Neuronal stem cell (in vitro differentiated cells): ENCODE measurements around the gene ACYP1.
A peak's percentile ranks its signal among the peaks of the same experiment; 100 is the strongest.

ENCODE experiments used
- DNase-seq: peaks from one replicate; pipeline ENCODE4 v3.0.0-alpha.2; 2013; ENCODE audit warnings: low spot score
- H2AFZ ChIP-seq: one replicate; pipeline ENCODE4 v1.6.1; 2013; ENCODE audit warnings: mild to moderate bottlenecking, low read length, inconsistent platforms
- H2AK5ac ChIP-seq: 2 replicates; pipeline ENCODE4 v1.6.1; 2013; ENCODE audit warnings: low read depth, mild to moderate bottlenecking, inconsistent platforms, low read length, moderate library complexity, mixed read lengths
- H2BK120ac ChIP-seq: 2 replicates; pipeline ENCODE4 v1.6.1; 2013; ENCODE audit warnings: low read depth, mild to moderate bottlenecking, inconsistent platforms, low read length, moderate library complexity, mixed read lengths
- H2BK12ac ChIP-seq: one replicate; pipeline ENCODE4 v1.6.1; 2013; ENCODE audit warnings: low read length, inconsistent platforms
- H2BK15ac ChIP-seq: 2 replicates; pipeline ENCODE4 v1.6.1; 2013; ENCODE audit warnings: mild to moderate bottlenecking, low read length, inconsistent platforms, mixed read lengths
- H2BK5ac ChIP-seq: one replicate; pipeline ENCODE4 v1.6.1; 2013; ENCODE audit warnings: inconsistent platforms, mild to moderate bottlenecking, low read length, moderate library complexity
- H3K14ac ChIP-seq: one replicate; pipeline ENCODE4 v1.6.1; 2013; ENCODE audit warnings: low read length, inconsistent platforms
- H3K18ac ChIP-seq: 2 replicates; pipeline ENCODE4 v1.6.1; 2013; ENCODE audit warnings: low read length, inconsistent platforms
- H3K23ac ChIP-seq: 2 replicates; pipeline ENCODE4 v1.6.1; 2013; ENCODE audit warnings: low read depth, mild to moderate bottlenecking, mixed read lengths, low read length, inconsistent platforms; ENCODE audit not compliant: poor library complexity
- H3K27ac ChIP-seq: replicated peaks from 3 replicates; pipeline ENCODE4 v1.5.1; 2013; ENCODE audit warnings: low read length, inconsistent platforms
- H3K27me3 ChIP-seq, 3 experiments: 2 replicates each; pipeline ENCODE4 v1.6.1; 2013; ENCODE audit warnings: low read length in 3 of 3, mild to moderate bottlenecking in 2 of 3, inconsistent platforms in 1 of 3, low read depth in 1 of 3, mixed read lengths in 1 of 3, moderate library complexity in 1 of 3; ENCODE audit not compliant: control insufficient read depth in 3 of 3, insufficient read depth in 3 of 3
- H3K36me3 ChIP-seq, 2 donors: replicated peaks in 1 of 2; 2 replicates each; pipeline ENCODE4 v1.6.1; 2013; ENCODE audit warnings: low read length in 2 of 2; ENCODE audit not compliant: control insufficient read depth in 2 of 2, insufficient read depth in 2 of 2
- H3K4ac ChIP-seq: 2 replicates; pipeline ENCODE4 v1.6.1; 2013; ENCODE audit warnings: inconsistent platforms, mild to moderate bottlenecking, low read length, moderate library complexity
- H3K4me1 ChIP-seq, 2 donors: 1 replicate in 1 of 2; 2 replicates in 1 of 2; pipeline ENCODE4 v1.6.1; 2013; ENCODE audit warnings: low read length in 2 of 2, low read depth in 1 of 2; ENCODE audit not compliant: control insufficient read depth in 2 of 2, insufficient read depth in 1 of 2
- H3K4me2 ChIP-seq: one replicate; pipeline ENCODE4 v1.6.1; 2013; ENCODE audit warnings: mild to moderate bottlenecking, low read length, inconsistent platforms; ENCODE audit not compliant: insufficient read depth, poor library complexity, severe bottlenecking
- H3K4me3 ChIP-seq, 2 donors: 2 replicates each; pipeline ENCODE4 v1.5.1; 2013; ENCODE audit warnings: low read length in 2 of 2, mild to moderate bottlenecking in 2 of 2, inconsistent platforms in 1 of 2, moderate library complexity in 1 of 2
- H3K79me1 ChIP-seq: one replicate; pipeline ENCODE4 v1.6.1; 2013; ENCODE audit warnings: low read depth, mild to moderate bottlenecking, inconsistent platforms, low read length, moderate library complexity
- H3K9ac ChIP-seq: one replicate; pipeline ENCODE4 v1.6.1; 2013; ENCODE audit warnings: mild to moderate bottlenecking, low read depth, low read length, inconsistent platforms; ENCODE audit not compliant: poor library complexity
- H3K9me3 ChIP-seq, 2 donors: replicated peaks in 1 of 2; 2 replicates each; pipeline versions ENCODE3 to v1.6.1; 2013; ENCODE audit warnings: low read length in 2 of 2, mild to moderate bottlenecking in 2 of 2, inconsistent platforms in 1 of 2, low read depth in 1 of 2, mixed read lengths in 1 of 2, moderate library complexity in 1 of 2; ENCODE audit not compliant: control insufficient read depth in 2 of 2, insufficient read depth in 1 of 2
- H4K8ac ChIP-seq: one replicate; pipeline ENCODE4 v1.6.1; 2013; ENCODE audit warnings: low read depth, mild to moderate bottlenecking, inconsistent platforms, low read length, moderate library complexity
- H4K91ac ChIP-seq: one replicate; pipeline ENCODE4 v1.6.1; 2013; ENCODE audit warnings: low read length, low read depth, mild to moderate bottlenecking, inconsistent platforms; ENCODE audit not compliant: poor library complexity
- WGBS, 2 donors: extraction: QIAGEN DNeasy Blood & Tissue Kit; methylation state at CpG; one replicate each; pipeline ENCODE4 v1.1.7; 2013; ENCODE audit warnings: missing lambda C conversion rate in 2 of 2, mixed read lengths in 1 of 2; ENCODE audit not compliant: insufficient read length in 2 of 2, insufficient replicate concordance in 1 of 2; ENCODE audit errors: extremely low coverage in 2 of 2; 5-methylcytosine and 5-hydroxymethylcytosine counted together

The ACYP1 gene

DNA sequence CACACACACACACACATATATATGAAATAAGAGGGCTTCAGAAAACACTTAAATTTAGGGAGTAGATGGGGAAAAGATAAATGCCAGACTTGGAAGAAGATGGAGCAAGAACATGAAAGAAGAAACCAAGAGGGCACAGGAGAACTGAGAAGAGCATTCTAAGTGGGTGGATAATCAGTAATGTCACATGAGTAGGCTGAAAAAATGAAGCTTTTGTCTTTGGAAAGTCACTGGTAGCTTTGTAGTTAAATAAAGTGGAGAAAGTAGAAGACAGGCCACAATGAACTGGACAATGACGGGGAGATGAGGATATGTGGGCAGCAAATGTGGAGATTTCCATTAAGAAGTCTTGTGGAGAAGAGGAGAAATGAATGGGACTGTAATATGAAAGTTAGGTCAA lies 3.4 kb upstream of the ACYP1 start:
- Histone ChIP-seq H2BK5ac (no peak overlapping the region), H2BK15ac (no peak overlapping the region), H3K36me3 (no peaks in the 10 kb centered on the region), H3K18ac (no peak overlapping the region), H4K91ac (no peak overlapping the region), H3K4ac (no peak overlapping the region), H2AFZ (no peak overlapping the region), H2AK5ac (no peak overlapping the region), H2BK12ac (no peak overlapping the region), H3K9me3 (no peaks in the 10 kb centered on the region), H3K4me2 (no peak overlapping the region), H3K14ac (no peak overlapping the region), H2BK120ac (no peak overlapping the region), H3K9ac (no peak overlapping the region), H3K79me1 (peaks cover 6% of the 10 kb centered on the region), H3K23ac (no peak overlapping the region), H4K8ac (no peak overlapping the region), H3K4me1 (peaks cover 11 to 15% of the 10 kb centered on the region in 2 donors), H3K27ac (no peak overlapping the region), H3K27me3 (peaks cover 0 to 5% (median 0%) of the 10 kb centered on the region in 3 experiments), H3K4me3 (no peak overlapping the region)
- no CpG with 5 or more reads among the region's 1 CpG for WGBS, 2 donors
- DNase-seq, result no peak

DNA sequence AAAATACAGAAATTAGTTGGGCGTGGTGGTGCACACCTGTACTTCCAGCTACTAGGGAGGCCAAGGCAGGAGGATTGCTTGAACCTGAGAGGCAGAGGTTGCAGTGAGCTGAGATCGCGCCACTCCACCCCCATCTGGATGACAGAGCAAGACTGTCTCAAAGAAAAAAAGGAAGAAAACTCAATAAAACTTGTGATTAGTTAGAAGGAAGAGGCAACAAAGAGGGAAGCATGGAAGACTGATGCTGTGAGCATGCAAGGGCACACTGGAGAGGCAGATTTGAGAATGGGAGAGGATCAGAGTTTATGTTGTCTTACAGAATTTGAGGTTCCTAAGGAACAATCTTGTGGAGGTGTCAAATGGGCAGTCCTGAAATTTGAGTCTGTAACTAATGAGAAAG lies 2.9 kb upstream of the ACYP1 start:
- Histone ChIP-seq H2BK120ac (no peak overlapping the region), H3K27me3 (peaks cover 0 to 5% (median 0%) of the 10 kb centered on the region in 3 experiments), H3K4me1 (peaks cover 11 to 15% of the 10 kb centered on the region in 2 donors), H2AFZ (no peak overlapping the region), H2BK5ac (no peak overlapping the region), H3K79me1 (peaks cover 6% of the 10 kb centered on the region), H3K23ac (no peak overlapping the region), H2BK12ac (no peak overlapping the region), H4K8ac (no peak overlapping the region), H3K9ac (no peak overlapping the region), H3K4me2 (no peak overlapping the region), H3K18ac (no peak overlapping the region), H3K4me3 (no peak overlapping the region), H3K9me3 (no peaks in the 10 kb centered on the region), H2AK5ac (no peak overlapping the region), H3K27ac (no peak overlapping the region), H3K36me3 (peaks cover 0 to under 1% of the 10 kb centered on the region in 2 donors), H3K14ac (no peak overlapping the region), H4K91ac (no peak overlapping the region), H3K4ac (no peak overlapping the region), H2BK15ac (no peak overlapping the region)
- no peak for DNase-seq
- no CpG with 5 or more reads among the region's 3 CpGs for WGBS, 2 donors

DNA sequence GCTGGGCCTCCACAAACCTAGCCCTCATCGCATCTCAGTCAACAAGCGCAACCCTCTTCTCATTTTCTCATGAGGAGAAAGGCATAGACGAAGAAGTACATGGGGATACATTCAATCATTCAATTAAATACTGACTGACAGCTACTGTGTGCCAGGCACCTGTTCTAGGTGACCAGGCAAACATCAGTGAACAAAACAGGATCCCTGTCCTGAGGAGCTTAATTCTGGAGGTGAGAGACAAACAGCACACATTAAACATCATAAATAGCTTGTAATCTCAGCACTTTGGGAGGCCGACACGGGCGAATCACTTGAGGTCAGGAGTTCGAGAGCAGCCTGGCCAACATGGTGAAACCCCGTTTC lies 362 bp upstream of the ACYP1 start:
- Histone ChIP-seq H2AFZ (peak overlapping the region; percentile 94), H3K27me3 (peaks cover 0 to 5% (median 0%) of the 10 kb centered on the region in 3 experiments), H2BK120ac (no peak overlapping the region), H3K4me2 (peak overlapping the region; percentile 47), H3K4me3 (peak overlapping the region; percentile 37 to 88), H2BK15ac (no peak overlapping the region), H3K27ac (no peak overlapping the region), H4K91ac (no peak overlapping the region), H2AK5ac (no peak overlapping the region), H3K4ac (no peak overlapping the region), H3K9me3 (peaks cover 0 to 21% of the 10 kb centered on the region in 2 donors), H2BK12ac (no peak overlapping the region), H3K4me1 (peaks cover 7 to 11% of the 10 kb centered on the region in 2 donors), H3K9ac (no peak overlapping the region), H3K14ac (no peak overlapping the region), H2BK5ac (no peak overlapping the region), H4K8ac (no peak overlapping the region), H3K79me1 (peaks cover 6% of the 10 kb centered on the region), H3K18ac (no peak overlapping the region), H3K36me3 (peaks cover 0 to 25% of the 10 kb centered on the region in 2 donors), H3K23ac (no peak overlapping the region)
- no peak for DNase-seq
- WGBS, 2 donors, result no CpG with 5 or more reads among the region's 8 CpGs

DNA sequence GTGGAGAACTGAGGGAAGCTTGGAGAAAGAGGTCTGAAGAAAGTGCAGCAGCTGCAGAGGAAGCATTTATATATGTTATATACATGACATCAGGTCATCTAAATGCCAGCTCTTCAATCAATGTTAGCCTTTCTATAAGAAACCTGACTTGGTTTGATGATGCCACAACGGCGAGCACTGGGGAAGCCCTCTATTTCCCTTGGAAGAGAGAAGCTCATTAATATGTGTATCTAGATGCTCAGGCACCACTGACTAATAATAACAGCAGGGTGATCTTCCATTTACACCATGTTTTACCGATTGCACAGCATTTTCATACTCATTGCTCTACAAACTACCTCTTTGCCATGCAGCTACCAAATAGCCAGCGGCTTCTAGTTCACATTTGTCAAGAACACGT lies 811 bp downstream of the ACYP1 start:
- peaks cover 5 to 9% of the 10 kb centered on the region in 2 donors for H3K4me1 ChIP-seq
- no peak overlapping the region for H4K91ac ChIP-seq
- no peak overlapping the region for H2BK12ac ChIP-seq
- H4K8ac ChIP-seq, result no peak overlapping the region
- peaks cover 0 to 24% of the 10 kb centered on the region in 2 donors for H3K9me3 ChIP-seq
- H2BK15ac ChIP-seq, result no peak overlapping the region
- H3K23ac ChIP-seq, result no peak overlapping the region
- peaks cover 0 to 2% (median 0%) of the 10 kb centered on the region in 3 experiments for H3K27me3 ChIP-seq
- H3K9ac ChIP-seq, result peak overlapping the region; percentile 78
- H3K79me1 ChIP-seq, result peaks cover 6% of the 10 kb centered on the region
- H3K36me3 ChIP-seq, result peaks cover 0 to 30% of the 10 kb centered on the region in 2 donors
- H3K4me3 ChIP-seq, result peak overlapping the region; percentile 85 to 88
- H2AK5ac ChIP-seq, result no peak overlapping the region
- no peak overlapping the region for H3K4ac ChIP-seq
- DNase-seq, result no peak
- H3K4me2 ChIP-seq, result peak overlapping the region; percentile 80
- H3K18ac ChIP-seq, result no peak overlapping the region
- H2BK5ac ChIP-seq, result no peak overlapping the region
- no peak overlapping the region for H2BK120ac ChIP-seq
- WGBS, 2 donors, result no CpG with 5 or more reads among the region's 5 CpGs
- no peak overlapping the region for H3K27ac ChIP-seq
- H2AFZ ChIP-seq, result peak overlapping the region; percentile 94
- H3K14ac ChIP-seq, result no peak overlapping the region
